Liver (tissue), 3 donors: Measurements from ENCODE around the gene IKZF1.

ENCODE experiments used
- ATF3 ChIP-seq: IDR thresholded peaks from 2 replicates; pipeline ENCODE4 v1.6.1; 2016; ENCODE audit warnings: antibody characterized with exemption
- CTCF ChIP-seq: fragments of 150-350 bp; IDR thresholded peaks from 2 replicates; pipeline ENCODE4 v1.5.1; 2017; ENCODE audit warnings: improper control_type of control experiment, low read depth, low read length; ENCODE audit not compliant: missing input control
- EGR1 ChIP-seq, 2 donors: IDR thresholded peaks; 2 replicates each; pipeline ENCODE4 v1.6.1; 2016 to 2018; ENCODE audit warnings: antibody characterized with exemption in 2 of 2, low read depth in 2 of 2
- FOXA1 ChIP-seq: IDR thresholded peaks from 2 replicates; pipeline ENCODE4 v1.6.1; 2016; ENCODE audit warnings: antibody characterized with exemption
- GABPA ChIP-seq, 2 donors: IDR thresholded peaks in 1 of 2; conservative IDR thresholded peaks in 1 of 2; 2 replicates each; pipeline ENCODE4 v1.6.1; 2016; ENCODE audit warnings: antibody characterized with exemption in 2 of 2, mild to moderate bottlenecking in 1 of 2, moderate library complexity in 1 of 2
- JUND ChIP-seq, 2 donors: IDR thresholded peaks; 2 replicates each; pipeline ENCODE4 v1.6.1; 2016; ENCODE audit warnings: antibody characterized with exemption in 2 of 2
- MAX ChIP-seq: IDR thresholded peaks from 2 replicates; pipeline ENCODE4 v1.6.1; 2016; ENCODE audit warnings: antibody characterized with exemption
- RAD21 ChIP-seq, 2 donors: IDR thresholded peaks; 2 replicates each; pipeline ENCODE4 v1.6.1; 2016; ENCODE audit warnings: antibody characterized with exemption in 2 of 2, mild to moderate bottlenecking in 2 of 2
- REST ChIP-seq: IDR thresholded peaks from 2 replicates; pipeline ENCODE4 v1.6.1; 2016; ENCODE audit warnings: antibody characterized with exemption, mild to moderate bottlenecking
- RXRA ChIP-seq, 2 donors: IDR thresholded peaks; 2 replicates each; pipeline ENCODE4 v1.6.1; 2017 to 2018; ENCODE audit warnings: antibody characterized with exemption in 2 of 2, mild to moderate bottlenecking in 1 of 2
- SP1 ChIP-seq: IDR thresholded peaks from 2 replicates; pipeline ENCODE4 v1.6.1; 2018; ENCODE audit warnings: antibody characterized with exemption, mild to moderate bottlenecking
- TAF1 ChIP-seq: conservative IDR thresholded peaks from 2 replicates; pipeline ENCODE4 v1.6.1; 2016; ENCODE audit warnings: antibody characterized with exemption, mild to moderate bottlenecking
- YY1 ChIP-seq: IDR thresholded peaks from 2 replicates; pipeline ENCODE4 v1.6.1; 2016; ENCODE audit warnings: antibody characterized with exemption, mild to moderate bottlenecking
- ZBTB33 ChIP-seq: IDR thresholded peaks from 2 replicates; pipeline ENCODE4 v1.6.1; 2016; ENCODE audit warnings: antibody characterized with exemption
- donor health status: healthy.
- donor health status: healthy.

GRCh38 chr7:50357426-50357825 lies 52.9 kb downstream of the IKZF1 start:
- TF ChIP-seq GABPA (IDR thresholded peaks at IDR 0.05 in 1 of 2, conservative IDR thresholded peaks at IDR 0.05 in 1 of 2) (no peak), CTCF (no peak), RAD21 (IDR thresholded peaks at IDR 0.05) (no peak), JUND (IDR thresholded peaks at IDR 0.05) (no peak), YY1 (no peak), SP1 (no peak), FOXA1 (no peak), EGR1 (IDR thresholded peaks at IDR 0.05; ENCODE audit: low read depth in 2 of 2) (no peak), REST (no peak), ZBTB33 (no peak), MAX (no peak), ATF3 (no peak), TAF1 (no peak), RXRA (IDR thresholded peaks at IDR 0.05) (no peak)
